HFF-Myc (cell line): ENCODE data around the gene NCKAP5L.
"Not testable (repeated sequence)": the region's sequence is repeated elsewhere in the genome, so short reads cannot be mapped to it uniquely, and the experiment has no call there.

Experiments
- DNase-seq: peaks from one replicate; pipeline ENCODE4 v3.0.0-alpha.2; 2011; ENCODE audit warnings: low read depth; ENCODE audit errors: extremely low read depth
- H3K4me3 ChIP-seq: replicated peaks from 2 replicates; pipeline ENCODE4 v1.5.1; 2011; ENCODE audit warnings: low read depth, mild to moderate bottlenecking, control low read depth, low read length
- TF ChIP-seq, protein P1 (sequence below): IDR thresholded peaks from 2 replicates; pipeline ENCODE4 v1.5.1; 2012; ENCODE audit warnings: mild to moderate bottlenecking, low read depth, low read length, control low read depth; ENCODE audit errors: missing control alignments

NCKAP5L gene

DNA sequence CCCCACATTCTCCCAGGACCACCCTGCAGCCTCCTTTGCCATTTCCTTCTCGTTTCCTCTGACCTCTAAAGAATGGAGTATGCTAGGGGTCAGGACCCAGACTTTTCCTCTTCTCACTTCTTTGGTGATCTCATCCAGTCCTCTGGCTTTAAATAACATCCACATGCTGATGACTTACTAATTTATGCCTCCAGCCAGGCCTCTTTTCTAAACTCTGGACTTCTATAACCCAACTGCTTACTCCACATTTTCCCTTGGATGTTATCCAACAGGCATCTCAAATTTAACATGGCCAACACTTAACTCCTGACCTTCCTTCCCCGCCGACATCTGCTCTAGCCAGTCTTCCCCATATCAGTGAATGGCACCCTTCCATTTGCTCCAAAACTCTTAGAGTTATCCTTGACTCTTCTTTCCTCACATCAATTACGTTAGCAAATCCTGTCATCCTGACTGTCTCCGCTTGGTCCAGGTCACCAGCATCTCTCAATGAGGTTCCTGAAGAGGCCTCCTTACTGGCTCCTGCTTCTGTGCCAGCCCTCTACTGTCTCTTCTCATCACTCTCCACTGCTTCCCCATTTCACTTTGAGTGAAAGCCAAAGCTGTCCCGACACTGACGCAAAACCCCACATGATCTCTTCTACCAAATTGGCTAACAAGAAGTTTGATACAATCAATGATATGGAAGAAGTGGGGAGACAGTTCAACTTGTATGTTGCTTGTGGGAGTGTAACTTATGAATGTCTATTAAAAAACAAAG is 44.1 kb downstream of the NCKAP5L start:
- H3K4me3 ChIP-seq = no peak overlapping the region
- DNase-seq = peak; percentile 74
- TF ChIP-seq, protein P1, sequence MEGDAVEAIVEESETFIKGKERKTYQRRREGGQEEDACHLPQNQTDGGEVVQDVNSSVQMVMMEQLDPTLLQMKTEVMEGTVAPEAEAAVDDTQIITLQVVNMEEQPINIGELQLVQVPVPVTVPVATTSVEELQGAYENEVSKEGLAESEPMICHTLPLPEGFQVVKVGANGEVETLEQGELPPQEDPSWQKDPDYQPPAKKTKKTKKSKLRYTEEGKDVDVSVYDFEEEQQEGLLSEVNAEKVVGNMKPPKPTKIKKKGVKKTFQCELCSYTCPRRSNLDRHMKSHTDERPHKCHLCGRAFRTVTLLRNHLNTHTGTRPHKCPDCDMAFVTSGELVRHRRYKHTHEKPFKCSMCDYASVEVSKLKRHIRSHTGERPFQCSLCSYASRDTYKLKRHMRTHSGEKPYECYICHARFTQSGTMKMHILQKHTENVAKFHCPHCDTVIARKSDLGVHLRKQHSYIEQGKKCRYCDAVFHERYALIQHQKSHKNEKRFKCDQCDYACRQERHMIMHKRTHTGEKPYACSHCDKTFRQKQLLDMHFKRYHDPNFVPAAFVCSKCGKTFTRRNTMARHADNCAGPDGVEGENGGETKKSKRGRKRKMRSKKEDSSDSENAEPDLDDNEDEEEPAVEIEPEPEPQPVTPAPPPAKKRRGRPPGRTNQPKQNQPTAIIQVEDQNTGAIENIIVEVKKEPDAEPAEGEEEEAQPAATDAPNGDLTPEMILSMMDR = no peak

DNA sequence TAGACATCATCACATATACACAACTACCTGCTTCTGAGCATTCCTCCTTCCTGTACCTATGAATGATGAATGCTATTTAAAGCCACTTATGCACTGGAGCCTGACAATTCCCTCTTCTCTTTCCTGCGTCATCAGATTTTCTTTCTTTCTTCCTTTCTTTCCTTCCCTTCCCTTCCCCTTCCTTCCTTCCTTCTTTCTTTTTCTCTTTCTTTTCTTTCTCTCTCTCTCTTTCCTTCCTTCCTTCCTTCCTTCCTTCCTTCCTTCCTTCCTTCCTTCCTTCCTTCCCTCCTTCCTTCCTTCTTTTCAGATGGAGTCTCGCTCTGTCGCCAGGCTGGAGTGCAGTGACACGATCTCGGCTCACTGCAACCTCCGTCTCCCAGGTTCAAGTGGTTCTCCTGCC is 47.3 kb downstream of the NCKAP5L start:
- not testable (repeated sequence) for H3K4me3 ChIP-seq, DNase-seq

DNA sequence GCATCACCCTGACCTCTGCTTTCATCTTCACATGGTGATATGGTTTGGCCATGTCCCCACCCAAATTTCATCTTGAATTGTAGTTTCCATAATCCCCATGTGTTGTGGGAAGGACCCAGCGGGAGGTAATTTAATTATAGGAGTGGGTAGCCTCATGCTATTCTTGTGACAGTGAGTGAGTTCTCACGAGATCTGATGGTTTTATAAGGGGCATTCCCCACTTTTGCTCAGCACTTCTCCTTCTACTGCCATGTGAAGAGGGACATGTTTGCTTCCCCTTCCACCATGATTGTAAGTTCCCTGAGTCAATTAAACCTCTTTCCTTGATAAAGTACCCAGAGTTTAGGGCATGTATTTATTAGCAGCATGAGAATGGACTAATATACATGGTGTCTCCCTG is 48.6 kb downstream of the NCKAP5L start:
- no peak overlapping the region for H3K4me3 ChIP-seq
- TF ChIP-seq, protein P1 = no peak
- no peak for DNase-seq

DNA sequence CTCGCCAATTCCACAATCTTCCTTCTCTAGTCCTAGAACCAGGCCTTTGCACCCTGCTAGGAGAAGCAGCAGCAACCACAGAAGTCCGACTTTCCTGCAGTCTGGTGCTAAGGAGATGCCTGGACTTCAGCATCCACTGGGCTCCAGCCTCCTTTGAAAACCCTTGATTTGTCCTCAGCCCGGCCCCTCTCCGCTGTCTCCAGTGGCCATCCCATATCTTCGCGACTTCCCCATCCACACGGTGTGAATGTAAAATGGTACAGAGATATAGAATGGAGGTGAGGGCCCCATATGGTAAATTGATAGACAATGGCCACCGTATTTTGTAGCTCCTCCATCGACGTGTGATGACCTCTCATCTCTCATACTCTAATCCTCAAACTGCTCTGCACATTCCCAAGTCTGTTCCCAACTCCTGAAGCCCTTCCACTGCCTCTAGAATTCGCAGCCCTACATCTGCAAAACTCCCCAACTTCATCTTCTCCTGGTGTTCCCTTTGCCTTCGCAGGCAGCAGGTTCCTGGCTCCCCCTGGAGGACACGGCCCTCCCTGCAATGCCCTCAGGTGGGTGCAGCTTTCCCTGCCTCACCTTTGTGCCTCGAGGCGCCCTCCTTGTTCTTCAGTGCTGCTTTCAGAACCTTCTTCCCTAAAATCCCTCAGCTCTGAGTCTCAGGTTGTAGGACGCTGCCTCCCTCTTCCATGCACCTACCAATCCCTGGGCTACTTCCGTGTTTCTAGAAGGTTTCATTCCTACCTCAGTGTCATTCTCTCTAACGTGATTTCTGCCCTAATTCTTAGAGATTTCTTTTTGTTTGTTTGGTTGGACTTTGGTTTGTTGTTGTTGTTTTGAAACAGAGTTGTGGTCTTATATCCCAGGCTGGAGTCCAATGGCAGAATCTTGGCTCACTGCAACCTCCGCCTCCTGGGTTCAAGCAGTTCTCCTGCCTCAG is 50.1 kb downstream of the NCKAP5L start:
- H3K4me3 ChIP-seq = no peak overlapping the region
- DNase-seq = no peak
- TF ChIP-seq, protein P1 = peak; percentile 90

DNA sequence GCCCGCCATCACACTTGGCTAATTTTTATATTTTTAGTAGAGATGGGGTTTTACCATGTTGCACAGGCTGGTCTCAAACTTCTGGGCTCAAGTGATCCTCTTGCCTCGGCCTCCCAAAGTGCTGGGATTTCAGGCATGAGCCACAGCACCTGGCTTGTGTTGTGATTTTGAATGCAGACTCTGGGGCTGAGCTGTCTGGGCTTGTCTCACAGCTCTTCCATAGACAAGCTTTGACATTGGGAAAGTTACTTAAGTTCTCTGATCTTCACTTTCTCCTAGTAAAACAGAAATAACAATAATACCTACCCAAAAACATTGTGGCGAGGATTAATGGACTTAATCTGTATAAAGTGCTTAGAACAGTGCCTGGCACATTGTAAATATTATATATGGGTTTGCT is 50.9 kb downstream of the NCKAP5L start:
- H3K4me3 ChIP-seq = no peak overlapping the region
- TF ChIP-seq, protein P1 = no peak

DNA sequence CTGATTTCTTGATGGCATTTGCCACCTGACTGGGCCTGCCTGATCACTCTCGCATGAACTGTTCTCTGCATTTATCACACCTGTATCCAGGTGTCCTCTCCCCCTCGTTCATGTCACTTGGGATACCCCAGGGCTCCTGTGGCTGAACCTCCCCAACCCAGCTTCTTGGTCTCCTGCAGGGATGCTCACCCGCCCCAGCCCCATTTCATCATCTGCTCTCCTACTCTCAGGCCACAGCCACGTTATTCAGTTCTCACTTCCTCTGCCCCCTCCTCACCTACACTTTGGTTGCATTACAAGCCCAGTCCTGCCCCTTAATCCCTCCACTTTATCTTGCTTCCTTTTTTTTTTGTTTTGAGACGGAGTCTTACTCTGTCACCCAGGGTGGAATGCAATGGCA is 51.4 kb downstream of the NCKAP5L start:
- TF ChIP-seq, protein P1 = no peak
- no peak for DNase-seq
- no peak overlapping the region for H3K4me3 ChIP-seq

More for the DNA sequence above, 50.9 kb downstream of the NCKAP5L start:
- DNase-seq = no peak

DNA sequence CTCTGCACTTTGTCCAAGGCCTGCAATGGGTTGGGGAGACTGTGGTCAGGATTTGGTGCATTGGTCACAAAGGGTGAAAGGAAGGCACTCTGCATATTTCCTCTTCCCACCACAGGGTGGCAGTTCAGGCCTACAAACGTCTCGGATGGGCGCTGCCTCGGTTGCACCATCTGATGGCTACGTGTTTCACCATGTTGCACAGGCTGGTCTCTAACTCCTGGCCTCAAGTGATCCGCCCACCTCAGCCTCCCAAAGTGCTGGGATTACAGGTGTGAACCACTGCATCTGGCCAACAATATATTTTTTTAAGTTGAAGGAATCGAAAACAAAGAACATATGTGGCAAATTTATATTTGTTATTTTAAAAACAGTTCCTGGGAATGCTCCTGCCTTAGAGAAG is 51.8 kb downstream of the NCKAP5L start:
- DNase-seq = no peak
- H3K4me3 ChIP-seq = no peak overlapping the region
- TF ChIP-seq, protein P1 = peak; percentile 70

DNA sequence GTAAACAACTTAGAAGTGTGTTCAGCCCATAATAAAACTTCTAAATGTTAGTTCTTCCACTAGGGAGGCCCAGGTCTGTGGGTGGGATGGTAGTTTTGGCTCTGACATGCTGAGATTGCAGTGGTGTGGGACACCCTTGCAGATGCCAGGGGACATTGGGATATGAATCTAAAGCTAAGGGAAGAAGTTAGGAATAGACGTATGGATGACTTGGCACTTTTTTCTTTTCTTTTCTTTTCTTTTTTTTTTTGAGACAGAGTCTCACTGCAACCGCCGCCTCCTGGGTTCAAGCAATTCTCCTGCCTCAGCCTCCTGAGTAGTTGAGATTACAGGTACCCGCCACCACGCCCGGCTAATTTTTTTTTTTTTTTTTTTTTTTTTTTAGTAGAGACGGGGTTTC is 55.1 kb downstream of the NCKAP5L start:
- not testable (repeated sequence) for DNase-seq, H3K4me3 ChIP-seq
